K562 (cell line): ENCODE measurements around the gene RSPH6A. TPM values are rescaled to one million over a fixed set of nuclear protein-coding genes. Genes with fewer than 3 reads are reported as not detected.

Source experiments
- CHD7 ChIP-seq: fragments of 200-600 bp; sonication (generic); IDR thresholded peaks from one replicate; pipeline ENCODE4 v1.6.1; 2012; ENCODE audit warnings: mild to moderate bottlenecking, low read depth, low read length, inconsistent platforms
- KAT7 ChIP-seq: sonication (generic); formaldehyde crosslinking; IDR thresholded peaks from 2 replicates; pipeline ENCODE4 v1.8.0; 2022; ENCODE audit warnings: missing genetic modification reagents, mild to moderate bottlenecking, borderline replicate concordance
- LEF1 ChIP-seq: fragments of 450-650 bp; IDR thresholded peaks from 2 replicates; pipeline ENCODE4 v1.6.1; 2016; ENCODE audit warnings: mild to moderate bottlenecking
- PYGO2 ChIP-seq: fragments of 450-650 bp; IDR thresholded peaks from 2 replicates; pipeline ENCODE4 v1.6.1; 2016; ENCODE audit warnings: mild to moderate bottlenecking, missing genetic modification characterization, moderate library complexity, missing compliant biosample characterization
- RERE ChIP-seq: sonication (generic); formaldehyde crosslinking; IDR thresholded peaks from 2 replicates; pipeline ENCODE4 v1.8.0; 2023; ENCODE audit warnings: missing genetic modification reagents, mild to moderate bottlenecking, borderline replicate concordance
- SREBF2 ChIP-seq: sonication (generic); formaldehyde crosslinking; IDR thresholded peaks from 2 replicates; pipeline ENCODE4 v1.4.0; 2020; ENCODE audit warnings: mild to moderate bottlenecking, missing genetic modification reagents
- ZNF277 ChIP-seq: fragments of 250-450 bp; sonication (Bioruptor Pico); IDR thresholded peaks from 2 replicates; pipeline ENCODE4 v1.8.0; 2022; ENCODE audit warnings: inconsistent platforms, mild to moderate bottlenecking, moderate library complexity, borderline replicate concordance
- ZNF431 ChIP-seq: sonication (generic); formaldehyde crosslinking; IDR thresholded peaks from 2 replicates; pipeline ENCODE4 v1.8.0; 2022; ENCODE audit warnings: mild to moderate bottlenecking, missing genetic modification reagents
- polyA plus RNA-seq, 8 experiments: library from polyadenylated mRNA; depleted of rRNA in 4 of 8; stranded (reverse) in 5 of 8; unstranded in 3 of 8; fragments of >200 nt; fragmentation: Nextera tagmentation in 2 of 8; fragmentation: Illumina TruSeq in 1 of 8; extraction: Ambion mirVana in 2 of 8; extraction: Trizol in 1 of 8; gene quantifications; 2 replicates each; pipeline versions ENCODE4 v1.2.1 to v1.2.3, GENCODE V29; 2011 to 2014; ENCODE audit warnings: inconsistent platforms in 1 of 8, missing spikeins in 1 of 8
- total RNA-seq, 7 experiments: library from RNA; depleted of rRNA in 6 of 7; stranded (reverse); fragments of >200 nt in 6 of 7; fragmentation: Illumina TruSeq in 2 of 7; extraction: Trizol in 2 of 7; gene quantifications; 2 replicates each; pipeline versions ENCODE4 v1.2.1 to v1.2.3, GENCODE V29; 2011 to 2021; ENCODE audit warnings: low replicate concordance in 1 of 7

RSPH6A gene
- total and polyA plus RNA-seq, 9 of the 15 experiments (the other 6 are each of a cell fraction or from before 2014, with no cell fraction given): 0.03 to 0.15 (median 0.07) TPM; not detected in 5

- TF ChIP-seq ZNF431 (CRISPR knock-in tag) (no peak), LEF1 (no peak; the same call in 1 of the 2 replicates), SREBF2 (CRISPR knock-in tag) (no peak), ZNF277 (CRISPR knock-in tag) (no peak), RERE (CRISPR knock-in tag) (no peak), PYGO2 (tag) (no peak), CHD7 (no peak), KAT7 (CRISPR knock-in tag) (no peak)
Measured at GRCh38 chr19:45862564-45863334, 47.6 kb upstream of the RSPH6A start, which contains the start of gene SYMPK (continued).
